Loucy (cell line): Measurements from ENCODE around the gene TAAR5.

Experiments used
- H2AFZ ChIP-seq: fragments of 200-600 bp; sonication (generic); 2 replicates; pipeline ENCODE4 v1.6.0; 2016; ENCODE audit warnings: antibody characterized with exemption, mild to moderate bottlenecking, low read length, moderate library complexity
- H3F3A ChIP-seq: fragments of 200-600 bp; 2 replicates; pipeline ENCODE4 v1.6.0; 2016; ENCODE audit warnings: antibody characterized with exemption, low read depth, mild to moderate bottlenecking
- H3K27me3 ChIP-seq: fragments of 200-600 bp; sonication (generic); 2 replicates; pipeline ENCODE4 v1.6.1; 2014; ENCODE audit warnings: low read length, mild to moderate bottlenecking; ENCODE audit not compliant: insufficient read depth, poor library complexity, severe bottlenecking
- H3K36me3 ChIP-seq: fragments of 200-600 bp; sonication (generic); 2 replicates; pipeline ENCODE4 v1.6.1; 2016; ENCODE audit warnings: low read length; ENCODE audit not compliant: insufficient read depth
- H3K4me1 ChIP-seq: fragments of 200-600 bp; sonication (generic); 2 replicates; pipeline ENCODE4 v1.5.1; 2014; ENCODE audit warnings: low read length, mild to moderate bottlenecking; ENCODE audit not compliant: insufficient read depth, poor library complexity, severe bottlenecking
- H3K4me2 ChIP-seq: fragments of 200-600 bp; sonication (generic); 2 replicates; pipeline ENCODE4 v1.6.0; 2014; ENCODE audit warnings: antibody characterized with exemption, low read length, low read depth, mild to moderate bottlenecking; ENCODE audit not compliant: poor library complexity, severe bottlenecking
- H3K4me3 ChIP-seq: fragments of 200-600 bp; sonication (generic); 2 replicates; pipeline ENCODE4 v1.5.1; 2014; ENCODE audit warnings: low read length, mild to moderate bottlenecking, mixed read lengths; ENCODE audit not compliant: poor library complexity, severe bottlenecking
- H3K79me2 ChIP-seq: fragments of 200-600 bp; sonication (generic); 2 replicates; pipeline ENCODE4 v1.6.1; 2014; ENCODE audit warnings: low read length; ENCODE audit not compliant: insufficient read depth
- H3K9ac ChIP-seq: fragments of 200-600 bp; sonication (generic); 2 replicates; pipeline ENCODE4 v1.6.0; 2014; ENCODE audit warnings: mild to moderate bottlenecking, low read depth, low read length, moderate library complexity; ENCODE audit not compliant: poor library complexity, severe bottlenecking
- H3K9me2 ChIP-seq: fragments of 200-600 bp; sonication (generic); replicated peaks from 2 replicates; pipeline ENCODE4 v1.6.1; 2016; ENCODE audit warnings: low read depth, low read length, mixed read lengths
- H3K9me3 ChIP-seq: fragments of 200-600 bp; sonication (generic); 2 replicates; pipeline ENCODE4 v1.6.1; 2014; ENCODE audit warnings: mild to moderate bottlenecking, antibody characterized with exemption, low read length, low read depth; ENCODE audit not compliant: insufficient read depth
- H4K20me1 ChIP-seq: fragments of 200-600 bp; sonication (generic); 2 replicates; pipeline ENCODE4 v1.6.0; 2014; ENCODE audit warnings: antibody characterized with exemption, low read length, mild to moderate bottlenecking; ENCODE audit not compliant: insufficient read depth, poor library complexity, severe bottlenecking
- CTCF ChIP-seq: fragments of 200-600 bp; sonication (generic); conservative IDR thresholded peaks from 2 replicates; pipeline ENCODE4 v1.5.1; 2014; ENCODE audit warnings: mild to moderate bottlenecking, antibody characterized with exemption, low read length
- EZH2phosphoT487 ChIP-seq: fragments of 200-600 bp; IDR thresholded peaks from 2 replicates; pipeline ENCODE4 v1.6.1; 2018; ENCODE audit warnings: antibody characterized with exemption, mild to moderate bottlenecking, moderate library complexity, borderline replicate concordance

The TAAR5 gene

GRCh38 chr6:132571774-132572173 lies 17.8 kb downstream of the TAAR5 start:
- TF ChIP-seq CTCF (no peak), EZH2phosphoT487 (no peak)
- H3K4me3 ChIP-seq = no peak overlapping the region
- H3K36me3 ChIP-seq = no peaks in the 10 kb centered on the region
- H3K4me1 ChIP-seq = no peaks in the 10 kb centered on the region
- no peak overlapping the region for H3K9ac ChIP-seq
- H3K4me2 ChIP-seq = no peak overlapping the region
- H2AFZ ChIP-seq = no peak overlapping the region
- H3F3A ChIP-seq = no peaks in the 10 kb centered on the region
- no peaks in the 10 kb centered on the region for H4K20me1 ChIP-seq
- no peaks in the 10 kb centered on the region for H3K27me3 ChIP-seq
- H3K9me2 ChIP-seq = no peaks in the 10 kb centered on the region
- no peaks in the 10 kb centered on the region for H3K79me2 ChIP-seq
- H3K9me3 ChIP-seq = no peaks in the 10 kb centered on the region

- Histone ChIP-seq H2AFZ (no peak within 1 kb of the TSS), H3K9ac (no peak within 1 kb of the TSS)
- TF ChIP-seq EZH2phosphoT487 = no peak
- TF ChIP-seq CTCF = no peak
These were observed 19.2 kb downstream of the TAAR5 start, which contains the start of gene TAAR6 for GRCh38 chr6:132570221-132570777. Gene TAAR6, plus strand, starts transcription at chr6:132570322. Its CDS starts 0 bp downstream, at chr6:132570322.

GRCh38 chr6:132569170-132569569 lies 20.4 kb downstream of the TAAR5 start:
- Histone ChIP-seq H3K36me3 (no peaks in the 10 kb centered on the region), H2AFZ (no peak overlapping the region), H3K27me3 (no peaks in the 10 kb centered on the region), H3K4me3 (no peak overlapping the region), H3K79me2 (no peaks in the 10 kb centered on the region), H3K9me3 (no peaks in the 10 kb centered on the region), H4K20me1 (no peaks in the 10 kb centered on the region), H3K9ac (no peak overlapping the region), H3F3A (no peaks in the 10 kb centered on the region), H3K9me2 (no peaks in the 10 kb centered on the region), H3K4me1 (no peaks in the 10 kb centered on the region), H3K4me2 (no peak overlapping the region)
- TF ChIP-seq EZH2phosphoT487 = no peak

More at GRCh38 chr6:132570221-132570777, 19.2 kb downstream of the TAAR5 start, which contains the start of gene TAAR6:
- Histone ChIP-seq H3F3A (no peaks in the 10 kb centered on the region), H3K36me3 (no peaks in the 10 kb centered on the region), H3K79me2 (no peaks in the 10 kb centered on the region), H4K20me1 (no peaks in the 10 kb centered on the region), H3K9me2 (no peaks in the 10 kb centered on the region), H3K4me2 (no peak within 1 kb of the TSS), H3K4me3 (no peak within 1 kb of the TSS), H3K27me3 (no peaks in the 10 kb centered on the region), H3K9me3 (no peaks in the 10 kb centered on the region), H3K4me1 (no peaks in the 10 kb centered on the region)

GRCh38 chr6:132568611-132569010 lies 20.9 kb downstream of the TAAR5 start:
- H3K36me3 ChIP-seq = no peaks in the 10 kb centered on the region
- no peaks in the 10 kb centered on the region for H3K4me1 ChIP-seq
- H3K4me3 ChIP-seq = no peak overlapping the region
- H3K9ac ChIP-seq = no peak overlapping the region
- no peak overlapping the region for H3K4me2 ChIP-seq
- H3K27me3 ChIP-seq = no peaks in the 10 kb centered on the region
- H3K79me2 ChIP-seq = no peaks in the 10 kb centered on the region
- no peaks in the 10 kb centered on the region for H3K9me2 ChIP-seq
- no peak overlapping the region for H2AFZ ChIP-seq
- H3F3A ChIP-seq = no peaks in the 10 kb centered on the region
- H4K20me1 ChIP-seq = no peaks in the 10 kb centered on the region
- TF ChIP-seq CTCF (no peak), EZH2phosphoT487 (no peak)
- no peaks in the 10 kb centered on the region for H3K9me3 ChIP-seq
